LNCaP clone FGC (cell line): ENCODE results near the gene ANAPC1.
A peak's percentile ranks its signal among the peaks of the same experiment; 100 is the strongest.

Experiments used
- DNase-seq: peaks from one replicate; pipeline ENCODE4 v3.0.0-alpha.2; 2011; ENCODE audit warnings: low read depth
- H3K4me3 ChIP-seq: 2 replicates; pipeline ENCODE4 v1.5.1; 2011; ENCODE audit warnings: mild to moderate bottlenecking, low read depth, low read length, control low read depth
- TF ChIP-seq, protein P1 (sequence below): IDR thresholded peaks from 2 replicates; pipeline ENCODE4 v1.5.1; 2012; ENCODE audit warnings: mild to moderate bottlenecking; ENCODE audit not compliant: control insufficient read depth, insufficient read depth; ENCODE audit errors: extremely low read depth

Gene ANAPC1

GRCh38 chr2:111883661-111884591, at the start of gene ANAPC1:
Gene ANAPC1, minus strand, starts transcription at chr2:111884193. Its CDS starts 3,368 bp downstream, at chr2:111880825.
- TF ChIP-seq, protein P1, sequence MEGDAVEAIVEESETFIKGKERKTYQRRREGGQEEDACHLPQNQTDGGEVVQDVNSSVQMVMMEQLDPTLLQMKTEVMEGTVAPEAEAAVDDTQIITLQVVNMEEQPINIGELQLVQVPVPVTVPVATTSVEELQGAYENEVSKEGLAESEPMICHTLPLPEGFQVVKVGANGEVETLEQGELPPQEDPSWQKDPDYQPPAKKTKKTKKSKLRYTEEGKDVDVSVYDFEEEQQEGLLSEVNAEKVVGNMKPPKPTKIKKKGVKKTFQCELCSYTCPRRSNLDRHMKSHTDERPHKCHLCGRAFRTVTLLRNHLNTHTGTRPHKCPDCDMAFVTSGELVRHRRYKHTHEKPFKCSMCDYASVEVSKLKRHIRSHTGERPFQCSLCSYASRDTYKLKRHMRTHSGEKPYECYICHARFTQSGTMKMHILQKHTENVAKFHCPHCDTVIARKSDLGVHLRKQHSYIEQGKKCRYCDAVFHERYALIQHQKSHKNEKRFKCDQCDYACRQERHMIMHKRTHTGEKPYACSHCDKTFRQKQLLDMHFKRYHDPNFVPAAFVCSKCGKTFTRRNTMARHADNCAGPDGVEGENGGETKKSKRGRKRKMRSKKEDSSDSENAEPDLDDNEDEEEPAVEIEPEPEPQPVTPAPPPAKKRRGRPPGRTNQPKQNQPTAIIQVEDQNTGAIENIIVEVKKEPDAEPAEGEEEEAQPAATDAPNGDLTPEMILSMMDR = no peak
- DNase-seq = peak; percentile 21
- H3K4me3 ChIP-seq = peak within 1 kb of the TSS; percentile 93

- TF ChIP-seq, protein P1 = no peak
Measured at GRCh38 chr2:111932841-111933291, 48.9 kb upstream of the ANAPC1 start.

GRCh38 chr2:111930875-111931274, 46.9 kb upstream of the ANAPC1 start:
- H3K4me3 ChIP-seq = no peak overlapping the region
- DNase-seq = no peak
- TF ChIP-seq, protein P1 = no peak

More at GRCh38 chr2:111932841-111933291, 48.9 kb upstream of the ANAPC1 start:
- DNase-seq = no peak
- H3K4me3 ChIP-seq = no peak overlapping the region

DNA sequence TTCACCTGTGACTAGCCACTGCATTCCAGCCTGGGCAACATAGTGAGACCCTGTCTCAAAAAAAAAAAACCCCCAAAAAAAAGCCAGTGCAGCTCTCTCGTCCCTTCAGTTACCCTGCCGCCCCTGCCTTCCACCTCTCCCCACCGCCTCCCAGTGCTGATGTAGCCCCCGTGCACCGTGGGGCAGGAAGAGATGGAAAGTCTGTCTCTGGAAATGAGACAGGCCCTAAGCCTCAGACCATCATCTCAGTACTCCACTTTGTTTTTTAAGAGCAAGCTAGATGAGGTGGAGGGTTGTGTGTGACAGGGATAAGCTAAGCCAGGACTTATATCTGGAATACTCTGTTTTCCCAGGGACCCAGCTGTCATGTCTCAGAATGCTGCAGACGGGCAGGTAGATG, 46.4 kb upstream of the ANAPC1 start:
- DNase-seq = no peak
- no peak overlapping the region for H3K4me3 ChIP-seq
- TF ChIP-seq, protein P1 = no peak

DNA sequence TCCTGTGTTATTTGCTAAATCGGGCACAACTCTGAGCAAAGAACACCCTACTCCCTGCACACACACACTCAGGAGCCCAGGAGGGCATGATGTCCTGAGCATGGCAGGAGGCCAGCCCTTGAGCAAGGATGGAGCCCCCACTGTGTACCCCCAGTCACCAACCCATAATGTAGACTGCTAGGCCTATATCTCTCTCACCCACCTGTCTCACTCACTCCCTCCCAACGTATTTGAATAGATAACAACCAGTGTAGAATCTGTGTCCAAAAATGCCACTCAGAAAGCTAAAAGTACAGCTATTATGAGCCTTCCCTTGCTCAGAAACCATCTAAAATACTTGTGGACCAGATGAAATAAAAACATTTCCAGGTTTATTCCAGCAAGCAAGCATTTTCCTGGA, 43.7 kb upstream of the ANAPC1 start:
- H3K4me3 ChIP-seq = no peak overlapping the region
- TF ChIP-seq, protein P1 = no peak
- DNase-seq = no peak

DNA sequence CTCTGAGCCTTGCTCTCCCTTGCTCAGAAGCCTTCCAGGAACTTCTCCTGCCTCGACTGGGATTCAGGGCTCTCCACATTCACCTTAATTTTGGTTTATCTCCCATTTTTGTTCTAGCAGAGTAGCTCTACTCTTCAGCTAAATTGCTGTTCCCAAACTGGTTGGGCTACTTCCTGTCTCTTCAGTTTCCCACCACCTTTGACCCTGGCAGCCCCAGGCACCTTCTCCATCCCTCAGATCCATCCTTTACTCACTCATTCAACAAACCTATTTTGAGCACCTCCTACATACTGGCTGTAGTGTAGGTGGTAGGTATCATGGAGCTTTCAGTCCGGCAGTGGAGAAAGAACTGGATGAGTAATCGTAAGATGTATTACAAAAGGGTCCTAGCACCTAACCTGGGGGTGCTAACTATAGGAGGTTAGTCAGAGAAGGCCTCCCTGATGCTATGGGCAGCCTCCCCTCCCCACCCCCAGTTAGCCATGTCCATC, 40.7 kb upstream of the ANAPC1 start:
- TF ChIP-seq, protein P1 = no peak
- DNase-seq = no peak
- H3K4me3 ChIP-seq = no peak overlapping the region

DNA sequence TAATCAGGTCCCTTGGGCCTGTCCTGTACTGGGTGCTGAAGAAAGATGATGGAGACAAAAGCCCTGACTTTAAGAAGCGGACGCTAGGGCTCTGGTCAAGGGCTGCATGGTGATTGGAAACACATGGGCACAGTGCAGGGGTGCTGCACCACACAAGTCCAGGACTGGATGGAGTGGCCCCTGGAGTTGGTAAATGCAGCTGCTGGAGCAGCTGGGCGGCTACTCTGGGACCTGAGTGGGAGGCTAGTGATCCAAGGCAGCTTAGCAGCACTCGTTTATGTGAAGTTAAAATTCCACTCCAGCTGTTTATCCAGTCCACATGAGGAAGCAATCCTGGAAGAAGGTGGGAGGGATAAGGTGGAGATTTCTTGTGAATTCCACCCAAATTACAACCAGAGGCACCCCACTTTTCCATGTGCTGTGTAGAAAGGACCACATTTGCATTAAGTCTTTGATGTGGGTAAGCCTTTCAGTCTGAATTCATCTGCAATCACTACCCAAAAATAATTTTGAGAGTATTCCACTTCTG, 39.3 kb upstream of the ANAPC1 start:
- H3K4me3 ChIP-seq = no peak overlapping the region
- TF ChIP-seq, protein P1 = no peak
- no peak for DNase-seq
